OCI-LY1 (cell line): Measurements from ENCODE around the gene HOXB7.

ENCODE experiments used
- H2AFZ ChIP-seq: fragments of 200-600 bp; sonication (generic), shearing (Covaris generic); 2 replicates; pipeline ENCODE4 v1.6.0; 2014; ENCODE audit warnings: antibody characterized with exemption, mild to moderate bottlenecking, low read length
- H3F3A ChIP-seq: fragments of 200-600 bp; sonication (generic), shearing (Covaris generic); 2 replicates; pipeline ENCODE4 v1.6.0; 2014; ENCODE audit warnings: mild to moderate bottlenecking, antibody characterized with exemption, low read length, moderate library complexity; ENCODE audit not compliant: insufficient read depth
- H3K27ac ChIP-seq: fragments of 200-600 bp; sonication (generic); 2 replicates; pipeline ENCODE4 v1.5.1; 2014; ENCODE audit warnings: low read length, mixed run types, mild to moderate bottlenecking, low read depth; ENCODE audit not compliant: poor library complexity, severe bottlenecking
- H3K27me3 ChIP-seq: fragments of 200-600 bp; sonication (generic); 2 replicates; pipeline ENCODE4 v1.6.0; 2014; ENCODE audit warnings: antibody characterized with exemption, mild to moderate bottlenecking, low read length, moderate library complexity; ENCODE audit not compliant: insufficient read depth
- H3K36me3 ChIP-seq: fragments of 200-600 bp; sonication (generic); 2 replicates; pipeline ENCODE4 v1.6.1; 2014; ENCODE audit warnings: mild to moderate bottlenecking, antibody characterized with exemption, low read length, moderate library complexity, mixed read lengths; ENCODE audit not compliant: insufficient read depth
- H3K4me1 ChIP-seq: fragments of 200-600 bp; sonication (generic); 2 replicates; pipeline ENCODE4 v1.5.1; 2014; ENCODE audit warnings: mild to moderate bottlenecking, low read length, moderate library complexity; ENCODE audit not compliant: insufficient read depth, severe bottlenecking
- H3K4me2 ChIP-seq: fragments of 200-600 bp; sonication (generic), shearing (Covaris generic); 2 replicates; pipeline ENCODE4 v1.6.1; 2014; ENCODE audit warnings: low read length
- H3K4me3 ChIP-seq: fragments of 200-600 bp; sonication (generic); 2 replicates; pipeline ENCODE4 v1.5.1; 2014; ENCODE audit warnings: low read length, low read depth, mild to moderate bottlenecking, mixed read lengths; ENCODE audit not compliant: poor library complexity, severe bottlenecking
- H3K79me2 ChIP-seq: fragments of 200-600 bp; shearing (Covaris generic); 2 replicates; pipeline ENCODE4 v1.6.1; 2016; ENCODE audit warnings: mixed run types, low read length, mixed read lengths; ENCODE audit not compliant: insufficient read depth
- H3K9ac ChIP-seq: fragments of 200-600 bp; sonication (generic), shearing (Covaris generic); 2 replicates; pipeline ENCODE4 v1.6.1; 2014; ENCODE audit warnings: mild to moderate bottlenecking, low read length, mixed read lengths
- H3K9me2 ChIP-seq: fragments of 200-600 bp; sonication (generic), shearing (Covaris generic); 2 replicates; pipeline ENCODE4 v1.6.1; 2014; ENCODE audit warnings: low read depth, mild to moderate bottlenecking, low read length, mixed read lengths
- H3K9me3 ChIP-seq: fragments of 200-600 bp; shearing (Covaris generic); 2 replicates; pipeline ENCODE4 v1.6.1; 2014; ENCODE audit warnings: low read length, mixed read lengths
- H4K20me1 ChIP-seq: fragments of 200-600 bp; sonication (generic), shearing (Covaris generic); 2 replicates; pipeline ENCODE4 v1.6.0; 2016; ENCODE audit warnings: mild to moderate bottlenecking, low read length; ENCODE audit not compliant: insufficient read depth
- CTCF ChIP-seq: fragments of 200-600 bp; sonication (generic), shearing (Covaris generic); IDR thresholded peaks from 2 replicates; pipeline ENCODE4 v1.5.1; 2017; ENCODE audit warnings: mild to moderate bottlenecking, antibody characterized with exemption, low read length, moderate library complexity, mixed read lengths
- EZH2 ChIP-seq: fragments of 200-600 bp; sonication (generic), shearing (Covaris generic); IDR thresholded peaks from 2 replicates; pipeline ENCODE4 v1.8.0; 2017; ENCODE audit warnings: borderline replicate concordance, mixed run types, mild to moderate bottlenecking, antibody characterized with exemption, low read length, moderate library complexity, mixed read lengths

The HOXB7 gene

GRCh38 chr17:48596000-48596734 is 14.7 kb downstream of the HOXB7 start:
- H3K27me3 ChIP-seq: no peaks in the 10 kb centered on the region
- H3F3A ChIP-seq: no peaks in the 10 kb centered on the region
- H3K4me2 ChIP-seq: no peak overlapping the region
- no peaks in the 10 kb centered on the region for H3K79me2 ChIP-seq
- H3K9ac ChIP-seq: no peak overlapping the region
- no peaks in the 10 kb centered on the region for H3K4me1 ChIP-seq
- no peaks in the 10 kb centered on the region for H3K9me2 ChIP-seq
- no peak overlapping the region for H3K4me3 ChIP-seq
- TF ChIP-seq EZH2: no peak
- no peak for TF ChIP-seq CTCF
- H2AFZ ChIP-seq: no peak overlapping the region
- H4K20me1 ChIP-seq: no peaks in the 10 kb centered on the region
- H3K27ac ChIP-seq: no peak overlapping the region
- H3K36me3 ChIP-seq: no peaks in the 10 kb centered on the region
- no peaks in the 10 kb centered on the region for H3K9me3 ChIP-seq

GRCh38 chr17:48595278-48595999 is 15.4 kb downstream of the HOXB7 start:
- TF ChIP-seq CTCF (no peak), EZH2 (no peak)
- Histone ChIP-seq H3K9me3 (no peaks in the 10 kb centered on the region), H3K27ac (no peak overlapping the region), H3K4me1 (no peaks in the 10 kb centered on the region), H3K9me2 (no peaks in the 10 kb centered on the region), H3K79me2 (no peaks in the 10 kb centered on the region), H3F3A (no peaks in the 10 kb centered on the region), H3K4me2 (no peak overlapping the region), H2AFZ (no peak overlapping the region), H3K4me3 (no peak overlapping the region), H3K36me3 (no peaks in the 10 kb centered on the region), H3K9ac (no peak overlapping the region), H3K27me3 (no peaks in the 10 kb centered on the region), H4K20me1 (no peaks in the 10 kb centered on the region)

- no peaks in the 10 kb centered on the region for H3K27me3 ChIP-seq
- no peak overlapping the region for H3K27ac ChIP-seq
- no peaks in the 10 kb centered on the region for H3K9me2 ChIP-seq
- no peak overlapping the region for H3K9ac ChIP-seq
- no peak overlapping the region for H3K4me2 ChIP-seq
- no peaks in the 10 kb centered on the region for H3K36me3 ChIP-seq
- no peaks in the 10 kb centered on the region for H4K20me1 ChIP-seq
- no peaks in the 10 kb centered on the region for H3F3A ChIP-seq
- no peaks in the 10 kb centered on the region for H3K79me2 ChIP-seq
- H3K9me3 ChIP-seq: no peaks in the 10 kb centered on the region
- H2AFZ ChIP-seq: no peak overlapping the region
- TF ChIP-seq EZH2: no peak
- no peak for TF ChIP-seq CTCF
- no peak overlapping the region for H3K4me3 ChIP-seq
- no peaks in the 10 kb centered on the region for H3K4me1 ChIP-seq
These were observed 16.1 kb downstream of the HOXB7 start for GRCh38 chr17:48594538-48595277.
